MG63 (cell line): ENCODE results near the gene GAPDHS. TPM values are rescaled to one million over a fixed set of nuclear protein-coding genes. Genes with fewer than 3 reads are reported as not detected.

Experiments used
- DNase-seq: peaks from one replicate; pipeline ENCODE4 v3.0.0-alpha.2; 2020
- H3K27me3 ChIP-seq: fragments of 250-450 bp; sonication (Bioruptor Pico); 2 replicates; pipeline ENCODE4 v1.5.1; 2020; ENCODE audit warnings: mild to moderate bottlenecking, moderate library complexity
- H3K36me3 ChIP-seq: fragments of 250-450 bp; sonication (Bioruptor Pico); 2 replicates; pipeline ENCODE4 v1.5.1; 2020; ENCODE audit warnings: mild to moderate bottlenecking, moderate library complexity
- H3K4me3 ChIP-seq: fragments of 250-450 bp; sonication (Bioruptor Pico); 2 replicates; pipeline ENCODE4 v1.5.1; 2020; ENCODE audit warnings: mild to moderate bottlenecking, moderate library complexity
- H3K9me3 ChIP-seq: fragments of 250-450 bp; sonication (Bioruptor Pico); 2 replicates; pipeline ENCODE4 v1.5.1; 2020; ENCODE audit warnings: mild to moderate bottlenecking, moderate library complexity
- total RNA-seq: library from RNA; depleted of rRNA; stranded (reverse); fragments of >200 nt; shearing (Covaris generic); gene quantifications from 2 replicates; pipeline ENCODE4 v1.2.3, GENCODE V29; 2014; ENCODE audit warnings: low replicate concordance

The GAPDHS gene
- total RNA-seq, 1 experiment from 2014 or later, result not detected

GRCh38 chr19:35558400-35559280, 25.4 kb downstream of the GAPDHS start:
- H3K27me3 ChIP-seq, result peaks cover 19% of the 10 kb centered on the region

GRCh38 chr19:35559281-35559659, 26.0 kb downstream of the GAPDHS start:
- no peaks in the 10 kb centered on the region for H3K36me3 ChIP-seq
- H3K27me3 ChIP-seq, result peaks cover 19% of the 10 kb centered on the region
- H3K4me3 ChIP-seq, result no peak overlapping the region
- no peak for DNase-seq
- H3K9me3 ChIP-seq, result no peaks in the 10 kb centered on the region

More at GRCh38 chr19:35558400-35559280, 25.4 kb downstream of the GAPDHS start:
- DNase-seq, result no peak
- Histone ChIP-seq H3K4me3 (no peak overlapping the region), H3K36me3 (no peaks in the 10 kb centered on the region), H3K9me3 (no peaks in the 10 kb centered on the region)

GRCh38 chr19:35559781-35560180, 26.5 kb downstream of the GAPDHS start:
- peaks cover 19% of the 10 kb centered on the region for H3K27me3 ChIP-seq
- no peaks in the 10 kb centered on the region for H3K36me3 ChIP-seq
- H3K9me3 ChIP-seq, result no peaks in the 10 kb centered on the region
- DNase-seq, result no peak
- no peak overlapping the region for H3K4me3 ChIP-seq

GRCh38 chr19:35560271-35560670, 27.0 kb downstream of the GAPDHS start:
- no peak for DNase-seq

GRCh38 chr19:35560677-35561076, 27.4 kb downstream of the GAPDHS start:
- no peak for DNase-seq

More at GRCh38 chr19:35560271-35560670, 27.0 kb downstream of the GAPDHS start:
- Histone ChIP-seq H3K36me3 (no peaks in the 10 kb centered on the region), H3K4me3 (no peak overlapping the region), H3K9me3 (no peaks in the 10 kb centered on the region), H3K27me3 (peaks cover 19% of the 10 kb centered on the region)

GRCh38 chr19:35561436-35561835, 28.2 kb downstream of the GAPDHS start:
- no peak overlapping the region for H3K4me3 ChIP-seq
- no peak for DNase-seq
- peaks cover 19% of the 10 kb centered on the region for H3K27me3 ChIP-seq
- H3K36me3 ChIP-seq, result no peaks in the 10 kb centered on the region
- H3K9me3 ChIP-seq, result no peaks in the 10 kb centered on the region

More at GRCh38 chr19:35560677-35561076, 27.4 kb downstream of the GAPDHS start:
- Histone ChIP-seq H3K27me3 (peaks cover 19% of the 10 kb centered on the region), H3K36me3 (no peaks in the 10 kb centered on the region), H3K4me3 (no peak overlapping the region), H3K9me3 (no peaks in the 10 kb centered on the region)

- Histone ChIP-seq H3K36me3 (no peaks in the 10 kb centered on the region), H3K9me3 (no peaks in the 10 kb centered on the region), H3K4me3 (no peak overlapping the region), H3K27me3 (peaks cover 25% of the 10 kb centered on the region)
- DNase-seq, result no peak
These were observed 29.1 kb downstream of the GAPDHS start for GRCh38 chr19:35562336-35562735.

- DNase-seq, result no peak
- Histone ChIP-seq H3K9me3 (no peaks in the 10 kb centered on the region), H3K36me3 (no peaks in the 10 kb centered on the region), H3K4me3 (no peak overlapping the region), H3K27me3 (peaks cover 25% of the 10 kb centered on the region)
These were observed 29.5 kb downstream of the GAPDHS start for GRCh38 chr19:35562776-35563175.

GRCh38 chr19:35563207-35563829, 30.1 kb downstream of the GAPDHS start, which contains the start of gene ATP4A:
Gene ATP4A (minus strand): TSS chr19:35563658. CDS start chr19:35563629, 29 bp downstream.
- peaks cover 23% of the 10 kb centered on the region for H3K27me3 ChIP-seq
- no peak within 1 kb of the TSS for H3K4me3 ChIP-seq
- no peak for DNase-seq
- H3K36me3 ChIP-seq, result no peaks in the 10 kb centered on the region
- H3K9me3 ChIP-seq, result no peaks in the 10 kb centered on the region

GRCh38 chr19:35565016-35565856, 32.0 kb downstream of the GAPDHS start:
- no peak overlapping the region for H3K4me3 ChIP-seq
- no peak for DNase-seq
- H3K27me3 ChIP-seq, result peaks cover 6% of the 10 kb centered on the region
- no peaks in the 10 kb centered on the region for H3K9me3 ChIP-seq
- no peaks in the 10 kb centered on the region for H3K36me3 ChIP-seq

- Histone ChIP-seq H3K4me3 (no peak overlapping the region), H3K36me3 (no peaks in the 10 kb centered on the region), H3K9me3 (no peaks in the 10 kb centered on the region), H3K27me3 (peaks cover 9% of the 10 kb centered on the region)
- DNase-seq, result no peak
These were observed 33.5 kb downstream of the GAPDHS start for GRCh38 chr19:35566738-35567137.

- no peak for DNase-seq
- Histone ChIP-seq H3K4me3 (no peak overlapping the region), H3K9me3 (no peaks in the 10 kb centered on the region)
These were observed 36.1 kb downstream of the GAPDHS start for GRCh38 chr19:35569281-35569781.

GRCh38 chr19:35571406-35571965, 38.2 kb downstream of the GAPDHS start:
- DNase-seq, result no peak
- Histone ChIP-seq H3K4me3 (no peak overlapping the region), H3K27me3 (peaks cover 8% of the 10 kb centered on the region; the same call in 1 of the 2 replicates), H3K36me3 (no peaks in the 10 kb centered on the region), H3K9me3 (peaks cover 14% of the 10 kb centered on the region)

More at GRCh38 chr19:35569281-35569781, 36.1 kb downstream of the GAPDHS start:
- no peaks in the 10 kb centered on the region for H3K36me3 ChIP-seq
- peaks cover 9% of the 10 kb centered on the region; the same call in 1 of the 2 replicates for H3K27me3 ChIP-seq

GRCh38 chr19:35577918-35578317, 44.7 kb downstream of the GAPDHS start:
- H3K4me3 ChIP-seq, result no peak overlapping the region
- DNase-seq, result no peak
- no peaks in the 10 kb centered on the region for H3K36me3 ChIP-seq
- H3K9me3 ChIP-seq, result peaks cover 18% of the 10 kb centered on the region
- peaks cover 5% of the 10 kb centered on the region; the same call in 1 of the 2 replicates for H3K27me3 ChIP-seq

GRCh38 chr19:35578707-35579106, 45.5 kb downstream of the GAPDHS start:
- no peak for DNase-seq

GRCh38 chr19:35582760-35583159, 49.5 kb downstream of the GAPDHS start:
- H3K36me3 ChIP-seq, result no peaks in the 10 kb centered on the region
- no peak for DNase-seq
- H3K9me3 ChIP-seq, result peaks cover 5% of the 10 kb centered on the region
- peaks cover 20% of the 10 kb centered on the region for H3K27me3 ChIP-seq
- H3K4me3 ChIP-seq, result no peak overlapping the region

More at GRCh38 chr19:35578707-35579106, 45.5 kb downstream of the GAPDHS start:
- peaks cover 10% of the 10 kb centered on the region for H3K27me3 ChIP-seq
- no peak overlapping the region for H3K4me3 ChIP-seq
- H3K36me3 ChIP-seq, result no peaks in the 10 kb centered on the region
- H3K9me3 ChIP-seq, result peaks cover 18% of the 10 kb centered on the region
